Activated T-cell treated with anti-CD3 and anti-CD28 coated beads for 1 hour (primary cell): Measurements from ENCODE around the gene FOXK1.
"Not testable (repeated sequence)": the region's sequence is repeated elsewhere in the genome, so short reads cannot be mapped to it uniquely, and the experiment has no call there.

ENCODE experiments used
- DNase-seq: peaks from one replicate; pipeline ENCODE4 v3.0.0-alpha.2; 2020; ENCODE audit warnings: low read depth

Gene FOXK1

GRCh38 chr7:4667776-4668509, 14.2 kb upstream of the FOXK1 start:
- no peak for DNase-seq

DNA sequence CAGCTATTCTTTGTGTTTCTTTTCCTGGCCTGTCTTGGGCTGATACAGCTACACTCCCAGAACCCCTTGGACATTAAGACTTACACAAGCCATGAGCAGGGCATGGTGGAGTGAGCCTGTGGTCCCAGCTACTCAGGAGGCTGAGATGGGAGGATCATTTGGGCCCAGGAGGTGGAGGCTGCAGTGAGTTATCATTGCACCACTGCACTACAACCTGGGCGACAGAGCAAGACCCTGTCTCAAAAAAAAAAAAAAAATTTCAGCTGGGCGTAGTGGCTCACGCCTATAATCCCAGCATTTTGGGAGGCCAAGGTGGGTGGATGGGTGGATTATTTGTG, 13.6 kb upstream of the FOXK1 start:
- DNase-seq: no peak

DNA sequence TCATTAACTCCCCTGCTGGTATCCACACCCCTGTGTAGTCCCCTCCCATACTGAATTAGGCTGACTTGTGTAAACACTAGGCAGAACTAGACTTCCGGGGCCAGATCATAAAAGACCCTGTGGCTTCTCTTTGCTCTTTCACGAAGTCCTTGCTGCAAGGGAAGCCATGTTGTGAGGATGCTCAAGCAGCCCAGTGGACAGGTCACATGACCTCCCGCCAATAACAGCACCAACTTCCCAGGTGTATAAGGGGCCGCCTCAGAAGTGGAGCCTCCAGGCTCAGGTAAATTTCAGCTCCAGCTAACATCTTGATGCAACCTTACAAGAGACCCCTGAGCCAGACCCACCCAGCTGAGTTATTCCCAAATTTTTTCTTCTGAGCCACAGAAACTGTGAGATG, 11.3 kb upstream of the FOXK1 start:
- DNase-seq: no peak

DNA sequence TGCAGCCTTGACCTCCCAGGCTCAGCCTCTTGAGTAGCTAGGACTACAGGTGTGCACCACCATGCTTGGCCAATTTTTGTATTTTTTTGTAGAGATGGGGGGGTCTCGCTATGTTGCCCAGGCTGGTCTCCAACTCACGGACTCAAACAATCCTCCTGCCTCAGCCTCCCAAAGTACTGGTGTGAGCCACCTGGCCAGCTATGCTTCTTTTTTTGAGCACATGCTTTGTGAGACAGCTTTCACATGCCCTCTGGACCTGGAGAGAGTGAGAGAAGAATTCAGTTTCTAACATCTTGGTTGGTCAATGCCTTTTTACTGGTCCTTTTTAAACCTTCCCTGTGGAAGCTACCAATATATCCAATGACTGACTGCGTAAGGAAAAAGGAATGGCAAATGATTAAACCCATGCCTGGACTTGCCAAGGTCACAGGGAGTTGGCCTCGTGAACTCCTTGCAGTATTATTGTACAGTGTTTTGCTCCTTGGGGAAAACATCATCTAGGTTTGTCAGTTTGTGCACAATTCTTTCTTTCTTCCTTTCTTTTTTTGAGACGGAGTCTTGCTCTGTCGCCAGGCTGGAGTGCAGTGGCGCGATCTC, 6.2 kb upstream of the FOXK1 start:
- DNase-seq: no peak

DNA sequence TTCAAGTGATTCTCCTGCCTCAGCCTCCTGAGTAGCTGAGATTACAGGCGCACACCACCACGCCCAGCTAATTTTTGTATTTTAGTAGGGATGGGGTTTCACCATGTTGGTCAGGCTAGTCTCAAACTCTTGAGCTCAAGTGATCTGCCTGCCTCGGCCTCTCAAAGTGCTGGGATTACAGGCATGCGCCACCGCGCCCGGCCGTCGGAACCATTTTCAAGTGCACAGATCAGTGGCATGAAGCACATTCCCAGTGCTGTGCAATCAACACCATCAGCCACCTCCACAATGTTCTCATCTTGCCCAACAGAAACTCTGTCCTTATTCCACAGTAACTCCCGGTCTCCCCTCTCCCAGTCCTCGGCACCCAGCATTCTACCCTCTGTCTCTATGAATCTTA, 4.6 kb upstream of the FOXK1 start:
- not testable (repeated sequence) for DNase-seq

DNA sequence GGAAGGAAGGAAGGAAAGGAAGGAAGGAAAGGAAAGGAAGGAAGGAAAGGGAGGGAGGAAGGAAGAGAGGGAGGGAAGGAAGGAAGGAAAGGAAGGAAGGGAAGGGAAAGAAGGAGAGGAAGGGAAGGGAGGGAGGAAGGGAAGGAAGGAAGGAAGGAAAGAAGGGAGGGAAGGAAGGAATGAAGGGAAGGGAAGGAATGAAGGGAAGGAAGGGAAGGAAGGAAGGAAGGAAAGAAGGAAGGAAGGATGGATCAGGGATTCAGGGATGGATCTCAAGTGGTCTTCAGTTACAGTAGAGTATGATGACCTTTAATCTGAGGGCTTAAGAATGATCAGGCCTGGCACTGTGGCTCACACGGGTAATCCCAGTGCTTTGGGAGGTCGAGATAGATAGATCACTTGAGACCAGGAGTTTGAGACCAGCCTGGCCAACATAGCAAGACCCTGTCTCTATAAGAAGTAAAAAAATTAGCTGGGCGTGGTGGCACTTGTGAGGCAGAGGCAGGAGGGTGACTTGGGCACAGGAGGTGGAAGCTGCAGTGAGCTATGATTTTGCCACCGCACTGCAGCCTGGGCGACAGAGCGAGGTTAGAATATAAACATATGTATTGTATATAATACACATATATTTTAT, 760 bp upstream of the FOXK1 start:
- DNase-seq: no peak

DNA sequence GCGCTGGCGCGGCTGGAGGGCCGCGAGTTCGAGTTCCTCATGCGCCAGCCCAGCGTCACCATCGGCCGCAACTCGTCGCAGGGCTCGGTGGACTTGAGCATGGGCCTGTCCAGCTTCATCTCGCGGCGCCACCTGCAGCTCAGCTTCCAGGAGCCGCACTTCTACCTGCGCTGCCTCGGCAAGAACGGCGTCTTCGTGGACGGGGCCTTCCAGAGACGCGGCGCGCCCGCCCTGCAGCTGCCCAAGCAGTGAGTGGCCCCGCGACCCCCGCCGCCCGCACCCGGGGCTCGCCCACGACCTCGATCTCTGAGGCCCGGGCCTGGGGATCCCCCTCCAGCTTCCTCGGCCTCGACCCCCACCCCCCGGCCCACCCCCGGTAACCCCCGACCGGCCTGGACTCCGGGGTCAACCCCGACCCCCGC, 537 bp downstream of the FOXK1 start:
- peak; percentile 24 for DNase-seq

DNA sequence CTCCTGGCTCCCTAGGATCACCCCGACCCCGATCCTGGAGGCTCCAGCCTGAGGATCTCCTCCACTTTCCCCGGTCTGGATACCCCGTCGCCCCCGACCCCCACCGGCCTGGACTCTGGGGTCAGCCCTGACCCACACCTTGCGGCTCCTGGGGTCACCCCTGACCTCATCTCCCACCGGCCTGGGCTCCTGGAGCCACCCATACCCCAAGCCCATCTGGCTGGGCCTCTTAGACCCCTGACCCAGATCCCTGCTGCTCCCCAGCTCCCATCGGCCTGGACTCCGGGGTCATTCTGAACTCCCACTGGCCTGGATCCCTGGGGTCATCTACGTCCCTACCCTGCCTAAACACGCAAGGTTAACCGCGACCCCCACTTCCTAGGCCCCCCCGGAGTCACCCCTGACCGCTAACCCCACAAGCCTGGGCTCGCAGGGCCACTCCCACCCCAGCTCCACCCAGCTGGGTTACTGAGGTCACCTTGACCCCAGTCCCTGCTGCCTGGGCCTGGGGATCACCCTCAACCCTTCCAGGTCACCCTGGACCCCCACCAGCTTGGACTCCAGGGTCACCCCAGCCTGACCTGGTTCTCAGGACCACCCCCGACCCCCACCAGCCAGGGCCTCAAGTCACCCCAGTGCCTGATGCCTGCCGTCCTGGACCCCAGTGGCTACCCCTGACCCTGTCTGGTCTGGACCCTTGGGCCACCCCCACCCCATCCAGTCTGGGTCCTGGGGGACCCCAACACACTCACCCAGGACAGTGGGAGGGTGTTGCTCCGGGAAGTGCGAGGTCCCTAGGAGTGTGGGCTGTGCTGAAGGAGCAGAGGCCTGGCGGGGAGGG, 1.2 kb downstream of the FOXK1 start:
- DNase-seq: no peak

- no peak for DNase-seq
These were observed 1.9 kb downstream of the FOXK1 start for GRCh38 chr7:4683884-4684565.

GRCh38 chr7:4684846-4685245, 2.8 kb downstream of the FOXK1 start:
- DNase-seq: no peak

DNA sequence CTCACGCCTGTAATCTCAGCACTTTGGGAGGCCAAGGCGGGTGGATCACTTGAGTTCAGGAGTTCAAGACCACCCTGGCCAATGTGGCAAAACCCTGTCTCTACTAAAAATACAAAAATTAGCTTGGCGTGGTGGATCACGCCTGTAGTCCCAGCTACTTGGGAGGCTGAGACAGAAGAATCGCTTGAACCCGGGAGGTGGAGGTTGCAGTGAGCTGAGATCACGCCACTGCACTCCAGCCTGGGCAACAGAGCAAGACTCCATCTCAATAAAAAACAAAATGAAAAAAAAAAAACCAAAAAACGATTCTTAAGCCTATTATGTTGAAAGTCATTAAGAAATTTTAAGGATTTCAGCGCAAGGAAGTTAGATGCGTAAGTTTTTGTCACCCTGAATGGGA, 3.6 kb downstream of the FOXK1 start:
- not testable (repeated sequence) for DNase-seq

GRCh38 chr7:4687956-4688355, 5.9 kb downstream of the FOXK1 start:
- DNase-seq: no peak

- DNase-seq: no peak
These were observed 7.1 kb downstream of the FOXK1 start for GRCh38 chr7:4689151-4689550.

DNA sequence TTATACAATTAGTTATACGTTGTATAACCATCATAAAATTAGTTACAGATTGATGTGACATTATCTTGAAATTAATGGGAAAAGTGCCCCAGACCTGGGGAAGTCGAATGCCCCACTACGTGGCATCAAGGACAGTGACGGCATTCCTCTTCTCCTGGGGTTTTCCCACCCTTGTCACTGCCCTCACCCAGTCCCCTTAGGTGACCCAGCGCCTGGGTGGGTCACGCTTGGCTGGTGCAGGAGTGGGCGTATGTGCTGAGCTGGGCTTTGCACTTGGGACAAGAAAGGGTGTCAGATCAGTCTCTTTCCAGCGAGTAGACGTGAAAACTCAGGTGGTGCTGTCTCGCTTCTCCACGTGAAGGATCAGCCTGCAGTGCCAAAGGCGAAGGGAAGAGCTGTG, 7.6 kb downstream of the FOXK1 start:
- no peak for DNase-seq

GRCh38 chr7:4690953-4691856, 9.1 kb downstream of the FOXK1 start:
- no peak for DNase-seq

GRCh38 chr7:4692055-4692454, 10.0 kb downstream of the FOXK1 start:
- no peak for DNase-seq

- not testable (repeated sequence) for DNase-seq
These were observed 10.5 kb downstream of the FOXK1 start for GRCh38 chr7:4692622-4693021.

GRCh38 chr7:4693152-4693551, 11.1 kb downstream of the FOXK1 start:
- DNase-seq: no peak

GRCh38 chr7:4693749-4694148, 11.7 kb downstream of the FOXK1 start:
- DNase-seq: no peak

- DNase-seq: no peak
These were observed 12.2 kb downstream of the FOXK1 start for GRCh38 chr7:4694305-4694704.

GRCh38 chr7:4698707-4699275, 16.7 kb downstream of the FOXK1 start:
- no peak for DNase-seq
